Aorta (tissue), 5 donors: ENCODE data around the gene GABRB3. TPM values are rescaled to one million over a fixed set of nuclear protein-coding genes. Genes with fewer than 3 reads are reported as not detected.

Source experiments
- ATAC-seq: fragments of 200-7000 bp; cut with Tn5 transposase; one replicate; pipeline ENCODE4 v1.9.1; 2022; ENCODE audit warnings: moderate library complexity; ENCODE audit not compliant: low FRiP score
- DNase-seq, 2 donors: peaks; one replicate each; pipeline ENCODE4 v3.0.0-alpha.2; 2020
- H3K27ac ChIP-seq, 2 donors: one replicate each; pipeline ENCODE4 v1.5.1; 2013; ENCODE audit warnings: low read length in 2 of 2, mild to moderate bottlenecking in 2 of 2, moderate library complexity in 2 of 2, control low read depth in 1 of 2, inconsistent platforms in 1 of 2, low read depth in 1 of 2
- H3K27me3 ChIP-seq, 2 donors: one replicate each; pipeline ENCODE4 v1.6.1; 2013; ENCODE audit warnings: control low read depth in 1 of 2, low read length in 1 of 2, mild to moderate bottlenecking in 1 of 2, moderate library complexity in 1 of 2; ENCODE audit not compliant: insufficient read depth in 2 of 2, control insufficient read depth in 1 of 2
- H3K36me3 ChIP-seq, 2 donors: one replicate each; pipeline ENCODE4 v1.6.1; 2013; ENCODE audit warnings: control low read depth in 1 of 2, low read length in 1 of 2, mild to moderate bottlenecking in 1 of 2; ENCODE audit not compliant: insufficient read depth in 2 of 2, control insufficient read depth in 1 of 2
- H3K4me1 ChIP-seq, 2 donors: one replicate each; pipeline ENCODE4 v1.6.1; 2013; ENCODE audit warnings: low read length in 2 of 2, control low read depth in 1 of 2, mild to moderate bottlenecking in 1 of 2, moderate library complexity in 1 of 2; ENCODE audit not compliant: insufficient read depth in 2 of 2, control insufficient read depth in 1 of 2
- H3K4me3 ChIP-seq, 2 donors: one replicate each; pipeline ENCODE4 v1.5.1; 2013; ENCODE audit warnings: low read length in 2 of 2, control low read depth in 1 of 2, mild to moderate bottlenecking in 1 of 2
- H3K9me3 ChIP-seq: one replicate; pipeline ENCODE4 v1.6.1; 2013; ENCODE audit warnings: mild to moderate bottlenecking, low read length; ENCODE audit not compliant: control insufficient read depth
- WGBS, 2 donors: extraction: QIAGEN DNeasy Blood & Tissue Kit; methylation state at CpG; one replicate each; pipeline ENCODE4 v1.1.7; 2013; 5-methylcytosine and 5-hydroxymethylcytosine counted together
- intact Hi-C, 2 donors: fragments of 100-400 bp; cut with DNase I; formaldehyde crosslinking; loops; one replicate each; pipeline versions ENCODE4 v1.14.2 to v1.15.0; 2022
- polyA plus RNA-seq, 2 donors: library from polyadenylated mRNA; stranded (reverse); fragments of 200-250 nt; gene quantifications; one replicate each; pipeline ENCODE4 v1.2.3, GENCODE V29; 2013
- total RNA-seq, 2 donors: library from RNA; stranded (reverse); fragmentation: NEBNext Ultra II Directional; extraction: Animal tissue kit (Norgen Biotek cat#: 25700); gene quantifications; one replicate each; pipeline ENCODE4 v1.2.1, GENCODE V29; 2021
- donor health status: healthy with polysubstance abuse.
- donor health status: Bipolar disorder and iron deficiency.
- donor health status: DM: no; HTN: no; CAD: no.
- donor health status: DM: no; HTN: no; CAD: no.
- donor health status: DM: yes; HTN: yes; CAD: no.

Gene GABRB3
- total and polyA plus RNA-seq, 4 donors = 0.50 to 1.1 (median 0.92) TPM

DNA sequence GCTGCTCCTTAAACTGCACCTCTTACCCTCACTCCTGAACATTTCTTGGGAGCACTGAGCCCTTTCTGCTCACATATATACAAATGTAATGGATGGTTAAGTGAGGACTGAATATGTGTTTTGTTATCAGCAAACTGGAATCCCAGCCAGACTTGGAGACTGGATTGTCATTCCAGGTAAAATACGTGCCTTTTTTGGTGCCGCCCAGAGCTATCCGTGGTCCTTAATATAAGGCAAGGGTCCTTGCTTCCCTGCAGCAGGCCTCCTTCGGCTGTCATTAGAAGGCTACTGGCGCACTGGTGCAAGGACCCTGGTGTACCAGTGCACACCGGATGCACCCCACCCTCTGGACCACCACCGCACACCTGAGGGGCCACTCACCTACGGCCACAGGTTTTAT, 1.1 kb upstream of the GABRB3 start:
- DNase-seq = no peak
- Histone ChIP-seq H3K27me3 (peaks cover 0 to 2% of the 10 kb centered on the region in 2 donors), H3K9me3 (peaks cover 2% of the 10 kb centered on the region), H3K4me1 (no peaks in the 10 kb centered on the region), H3K36me3 (no peaks in the 10 kb centered on the region), H3K4me3 (peak overlapping the region in 1 of 2 donors; percentile 80), H3K27ac (no peak overlapping the region)
- ATAC-seq = no peak
- intact Hi-C loops = no loop called here
- 8 to 11% methylated on average over 8 of the region's 8 CpGs for WGBS, 2 donors

DNA sequence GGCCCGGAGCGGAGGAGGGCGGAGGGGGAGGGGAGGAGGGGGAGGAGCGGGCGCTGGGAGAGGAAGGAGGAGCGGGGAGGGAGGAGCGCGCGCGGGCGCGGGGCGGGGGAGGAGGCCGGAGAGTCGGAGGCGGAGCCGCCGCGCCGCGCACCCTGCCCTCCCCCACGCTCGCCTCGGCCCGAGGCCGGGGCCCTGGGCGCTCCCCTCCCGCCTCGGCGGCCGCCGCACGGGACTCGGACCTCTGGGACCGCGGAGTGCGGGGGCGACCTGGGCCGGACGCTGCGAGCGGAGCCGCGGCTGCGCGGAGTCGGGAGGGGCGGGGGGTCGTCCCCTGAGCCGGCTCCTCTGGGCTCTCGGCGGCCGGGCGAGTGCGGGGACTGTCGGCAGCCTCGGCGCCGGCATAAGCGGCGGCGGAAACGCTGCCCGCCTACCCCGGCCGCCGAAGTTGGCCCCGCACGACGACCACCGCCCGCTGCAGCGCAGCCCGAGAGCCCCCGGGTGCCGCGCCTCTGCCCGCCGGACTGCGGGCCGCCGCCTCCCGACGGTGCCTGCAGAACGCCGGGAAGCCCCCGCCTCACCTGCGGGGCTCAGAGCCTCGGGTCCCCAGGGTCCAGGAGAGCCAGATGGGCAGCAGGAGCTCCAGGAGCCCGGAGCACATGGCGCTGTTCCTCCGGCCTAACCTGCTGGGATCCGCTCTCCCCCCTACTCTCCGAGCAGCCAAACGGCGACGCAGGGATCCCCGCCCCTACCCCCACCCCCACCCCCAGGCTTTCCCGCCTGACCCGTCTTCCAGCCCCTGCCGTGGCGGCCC, 406 bp upstream of the GABRB3 start:
- Histone ChIP-seq H3K4me3 (peak overlapping the region; percentile 63 to 80), H3K36me3 (no peaks in the 10 kb centered on the region), H3K4me1 (no peaks in the 10 kb centered on the region), H3K27ac (no peak overlapping the region), H3K27me3 (peaks cover 0 to 2% of the 10 kb centered on the region in 2 donors), H3K9me3 (peaks cover 2% of the 10 kb centered on the region)
- ATAC-seq = no peak
- intact Hi-C loops = no loop called here
- DNase-seq = peak; percentile 53 to 84
- WGBS, 2 donors = 1% methylated on average over 69 to 102 of the region's 102 CpGs

DNA sequence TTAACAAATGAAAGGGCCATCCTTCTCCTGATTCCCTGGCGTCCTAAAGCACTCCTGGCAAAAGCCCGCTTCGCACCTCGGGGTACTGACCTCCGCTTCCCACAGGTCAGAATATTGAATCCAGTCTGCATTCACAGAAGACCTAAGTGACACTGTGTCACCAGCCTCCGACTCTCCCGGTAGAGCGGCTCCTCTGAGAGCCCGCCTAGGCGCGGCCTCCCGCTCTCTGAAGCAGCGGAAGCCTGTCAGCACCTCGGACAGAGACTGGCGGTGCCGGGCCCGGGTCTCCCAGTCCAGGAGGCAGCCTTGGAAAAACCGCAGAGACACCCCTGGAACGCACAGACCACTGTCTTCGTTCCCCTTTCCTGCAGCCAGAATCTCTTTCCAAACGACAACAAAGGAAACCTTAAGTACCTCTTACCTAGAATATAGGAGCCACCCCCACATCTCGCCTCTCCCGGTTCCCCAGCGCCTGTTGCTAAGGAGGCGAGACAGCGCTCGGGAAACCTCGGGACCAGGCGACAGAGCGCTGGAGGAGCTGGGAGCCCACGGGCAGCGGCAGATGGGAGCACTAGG, 1.2 kb downstream of the GABRB3 start:
- Histone ChIP-seq H3K4me1 (no peaks in the 10 kb centered on the region), H3K4me3 (peak overlapping the region in 1 of 2 donors; percentile 80), H3K27me3 (peaks cover 0 to 2% of the 10 kb centered on the region in 2 donors), H3K27ac (no peak overlapping the region), H3K36me3 (no peaks in the 10 kb centered on the region), H3K9me3 (peaks cover 2% of the 10 kb centered on the region)
- peak in 1 of 2 donors; percentile 78 for DNase-seq
- no peak for ATAC-seq
- WGBS, 2 donors = 1% methylated on average over 32 of the region's 32 CpGs
- intact Hi-C loops = no loop called here

DNA sequence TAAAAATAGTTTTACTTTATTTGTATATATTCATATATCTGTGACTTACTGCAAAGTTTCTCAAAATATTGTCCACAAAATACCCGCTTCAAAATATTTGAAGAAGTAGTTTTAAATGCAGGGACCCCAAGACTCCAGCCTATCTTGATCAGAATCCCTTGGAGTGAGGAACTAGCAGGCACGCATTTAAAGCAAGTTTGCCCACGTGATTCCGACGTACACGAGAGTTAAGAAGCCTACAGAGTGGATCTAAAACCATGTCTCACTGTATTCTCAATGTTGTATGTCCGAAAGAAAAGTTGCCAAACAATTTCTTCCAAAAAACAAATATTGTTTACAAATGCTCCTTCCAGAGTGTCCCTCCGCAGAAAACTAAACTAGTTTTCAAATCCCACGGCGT, 1.7 kb downstream of the GABRB3 start:
- no peak overlapping the region for H3K4me3 ChIP-seq
- H3K9me3 ChIP-seq = peaks cover 2% of the 10 kb centered on the region
- no peak for ATAC-seq
- H3K4me1 ChIP-seq = no peaks in the 10 kb centered on the region
- intact Hi-C loops = no loop called here
- 11 to 15% methylated on average over 10 of the region's 10 CpGs for WGBS, 2 donors
- H3K36me3 ChIP-seq = no peaks in the 10 kb centered on the region
- no peak overlapping the region for H3K27ac ChIP-seq
- H3K27me3 ChIP-seq = peaks cover 0 to 2% of the 10 kb centered on the region in 2 donors
- no peak for DNase-seq

DNA sequence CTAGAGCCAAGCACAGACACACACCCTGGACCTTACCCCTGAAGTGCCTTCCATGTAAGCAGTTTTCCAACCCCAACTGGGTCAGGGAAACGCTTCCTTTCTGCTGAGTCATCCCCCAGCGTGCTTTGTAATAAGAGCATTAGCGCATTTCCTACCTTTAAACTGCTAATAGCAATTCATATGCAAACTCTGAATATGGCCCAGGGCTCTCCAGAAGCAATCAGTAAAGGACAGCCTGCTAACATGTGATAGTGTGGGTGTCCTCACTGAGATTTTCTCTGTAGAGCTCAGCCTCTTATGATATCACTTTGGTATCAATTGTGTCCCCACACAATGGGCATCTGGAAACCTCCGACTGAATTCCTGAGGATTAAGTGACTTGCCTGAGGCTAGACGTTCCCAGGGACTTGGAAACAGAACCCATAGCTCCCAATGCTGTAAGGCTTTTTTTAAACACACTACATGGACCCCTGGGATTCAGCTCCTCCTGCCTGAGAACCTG, 5.6 kb downstream of the GABRB3 start:
- no peak overlapping the region for H3K27ac ChIP-seq
- H3K9me3 ChIP-seq = peaks cover 1% of the 10 kb centered on the region
- DNase-seq (no peak), ATAC-seq (no peak)
- no peak overlapping the region for H3K4me3 ChIP-seq
- H3K27me3 ChIP-seq = no peaks in the 10 kb centered on the region
- 10 to 13% methylated on average over 5 of the region's 5 CpGs for WGBS, 2 donors
- no peaks in the 10 kb centered on the region for H3K4me1 ChIP-seq
- no peaks in the 10 kb centered on the region for H3K36me3 ChIP-seq
- intact Hi-C loops = no loop called here

DNA sequence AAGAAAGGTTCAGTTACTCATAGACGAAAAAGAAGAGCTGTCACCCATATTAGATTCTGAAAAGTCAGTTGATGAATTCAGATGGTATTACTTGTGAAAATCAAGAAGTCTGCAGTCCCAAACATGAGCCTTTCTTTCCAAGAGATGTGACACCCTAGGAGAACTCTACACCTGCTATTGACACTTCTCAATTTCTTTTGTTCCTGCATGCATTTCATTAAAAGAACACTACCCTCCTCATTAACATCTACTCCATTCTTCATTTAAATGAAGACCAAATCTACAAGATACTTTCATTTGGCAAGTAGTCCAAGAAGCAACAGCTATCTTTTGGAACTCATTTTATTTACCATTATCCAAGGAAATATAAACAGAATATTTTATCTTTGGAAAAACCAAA, 6.6 kb downstream of the GABRB3 start:
- Histone ChIP-seq H3K36me3 (no peaks in the 10 kb centered on the region), H3K27me3 (no peaks in the 10 kb centered on the region), H3K4me3 (no peak overlapping the region), H3K4me1 (no peaks in the 10 kb centered on the region), H3K27ac (no peak overlapping the region), H3K9me3 (peaks cover 1% of the 10 kb centered on the region)
- intact Hi-C loops = no loop called here
- ATAC-seq = no peak
- 14 to 26% methylated on average over 1 of the region's 1 CpG for whole genome bisulfite sequencing, 2 donors
- DNase-seq = no peak

DNA sequence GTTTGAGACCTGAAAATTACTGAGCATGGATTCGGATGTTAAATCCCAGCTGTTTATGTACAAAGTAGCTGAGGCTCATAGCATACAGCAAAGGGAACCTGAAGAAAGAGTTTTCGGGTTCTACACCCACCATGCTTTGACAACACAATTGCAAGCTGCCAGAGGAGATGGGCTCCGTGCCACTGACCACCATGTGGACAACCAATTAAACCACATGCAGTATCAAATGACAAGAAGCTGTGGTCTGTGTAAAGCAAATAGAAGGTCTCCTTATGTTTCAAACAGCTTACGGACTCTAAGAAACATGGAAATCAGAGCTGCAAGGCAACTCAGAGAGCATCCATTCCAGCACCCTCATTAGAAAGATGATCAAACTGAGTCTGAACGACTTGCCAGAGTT, 12.9 kb downstream of the GABRB3 start:
- peaks cover 1% of the 10 kb centered on the region for H3K9me3 ChIP-seq
- no peak for ATAC-seq
- no peak overlapping the region for H3K27ac ChIP-seq
- no peaks in the 10 kb centered on the region for H3K4me1 ChIP-seq
- H3K36me3 ChIP-seq = no peaks in the 10 kb centered on the region
- no peak for DNase-seq
- 37 to 50% methylated on average over 5 of the region's 5 CpGs for WGBS, 2 donors
- H3K27me3 ChIP-seq = no peaks in the 10 kb centered on the region
- intact Hi-C loops = no loop called here
- no peak overlapping the region for H3K4me3 ChIP-seq

DNA sequence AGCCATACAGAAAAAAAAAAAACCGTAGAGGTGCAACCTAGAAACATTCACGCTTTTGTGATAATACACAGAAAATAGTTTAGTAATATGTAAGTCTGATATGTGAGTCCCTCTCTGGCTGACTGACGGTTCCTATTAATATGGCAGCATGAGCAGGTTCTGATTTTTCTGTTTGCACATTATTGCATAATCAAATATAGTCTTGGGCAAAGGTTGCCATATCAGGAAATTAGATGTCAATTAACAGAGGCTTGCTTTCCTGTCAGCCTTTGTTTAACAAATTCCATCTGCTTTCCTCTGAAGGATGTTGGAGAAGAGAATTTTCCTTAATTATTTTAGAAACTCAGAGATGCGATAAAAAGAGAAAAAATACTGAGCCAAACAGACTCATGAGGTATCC, 14.8 kb downstream of the GABRB3 start:
- H3K36me3 ChIP-seq = no peaks in the 10 kb centered on the region
- peaks cover 1% of the 10 kb centered on the region for H3K9me3 ChIP-seq
- DNase-seq = no peak
- no peak overlapping the region for H3K27ac ChIP-seq
- no peak for ATAC-seq
- no peaks in the 10 kb centered on the region for H3K4me1 ChIP-seq
- no peak overlapping the region for H3K4me3 ChIP-seq
- 50 to 53% methylated on average over 4 of the region's 4 CpGs for WGBS, 2 donors
- intact Hi-C loops = no loop called here
- no peaks in the 10 kb centered on the region for H3K27me3 ChIP-seq

DNA sequence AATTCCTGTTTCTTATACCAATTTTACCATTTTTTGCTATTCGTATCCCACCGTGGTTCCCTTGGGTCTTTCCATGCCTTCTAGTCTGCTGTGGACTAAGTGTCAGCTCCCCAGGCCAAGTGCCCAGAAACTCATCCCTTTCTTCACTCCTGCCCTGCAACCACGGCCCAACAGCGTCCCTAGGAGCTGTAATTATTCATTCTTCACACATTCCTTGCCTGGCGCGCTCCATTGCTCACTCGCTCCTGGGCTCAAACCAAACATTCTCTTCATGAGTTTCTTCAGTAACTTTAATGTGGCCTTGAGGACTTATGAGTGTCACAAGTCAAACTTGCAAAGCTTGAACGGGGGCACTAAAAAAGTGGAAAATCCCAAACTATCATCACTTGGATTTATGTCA, 15.7 kb downstream of the GABRB3 start:
- Histone ChIP-seq H3K27ac (no peak overlapping the region), H3K27me3 (no peaks in the 10 kb centered on the region), H3K4me1 (no peaks in the 10 kb centered on the region), H3K9me3 (no peaks in the 10 kb centered on the region), H3K36me3 (no peaks in the 10 kb centered on the region), H3K4me3 (no peak overlapping the region)
- intact Hi-C loops = no loop called here
- DNase-seq = no peak
- ATAC-seq = no peak
- WGBS, 2 donors = 43 to 46% methylated on average over 8 of the region's 8 CpGs
